Esophagus squamous epithelium (tissue), 4 donors: Measurements from ENCODE around the gene PHEX.

Experiments
- CTCF ChIP-seq, 6 experiments: fragments of 450-650 bp in 4 of 6; fragments of 200-600 bp in 2 of 6; sonication (generic) in 2 of 6; IDR thresholded peaks; one replicate each; pipeline ENCODE4 v1.5.1; 2016 to 2019; ENCODE audit warnings: antibody characterized with exemption in 6 of 6, mild to moderate bottlenecking in 4 of 6, moderate library complexity in 4 of 6
- POLR2A ChIP-seq, 4 donors: fragments of 450-650 bp; IDR thresholded peaks; one replicate each; pipeline ENCODE4 v1.6.1; 2017; ENCODE audit warnings: antibody characterized with exemption in 4 of 4, mild to moderate bottlenecking in 4 of 4, moderate library complexity in 3 of 4

- no peak for TF ChIP-seq POLR2A (IDR thresholded peaks at IDR 0.05)
- TF ChIP-seq CTCF (IDR thresholded peaks at IDR 0.05): no peak
These were observed 55.0 kb downstream of the PHEX start for GRCh38 chrX:22087011-22087557.
